HepG2 (cell line): ENCODE results near the gene IQCC. TPM values are rescaled to one million over a fixed set of nuclear protein-coding genes. Genes with fewer than 3 reads are reported as not detected.

Experiments used
- ATAC-seq: fragments of 200-7000 bp; cut with Tn5 transposase; 3 replicates; pipeline ENCODE4 v1.9.1; 2020; ENCODE audit warnings: mild to moderate bottlenecking, moderate library complexity
- BruUV-seq: library from RNA; stranded (reverse); fragments of 400-500 nt; replicated peaks from 2 replicates; lab custom pipeline; 2021; lab: Mats Ljungman, UMichigan
- CTCF ChIA-PET: fragments of 300-600 bp; formaldehyde crosslinking; extraction: SDS; loops from one replicate; lab custom pipeline; 2021; ENCODE audit warnings: low total read pairs, inconsistent platforms, low intra/inter-chr PET ratio; lab: Yijun Ruan, JAX
- POLR2A ChIA-PET: fragments of 350-600 bp; sonication (Branson Sonifier 250); formaldehyde crosslinking; loops from one replicate; lab custom pipeline; 2020; ENCODE audit warnings: antibody characterized with exemption, inconsistent platforms; lab: Yijun Ruan, JAX
- DNase-seq: peaks from one replicate; pipeline ENCODE4 v3.0.0-alpha.2; 2015; ENCODE audit warnings: low spot score
- FAIRE-seq: peaks from 3 replicates; lab custom pipeline; 2011; peaks lifted over from hg19 to GRCh38; lab: Jason Lieb, UNC
- H2AFZ ChIP-seq: one replicate; pipeline ENCODE4 v1.6.1; 2011; ENCODE audit warnings: low read length, inconsistent platforms
- H3K27ac ChIP-seq: fragments of 300-600 bp; 3 replicates; pipeline ENCODE4 v1.8.0; 2011; ENCODE audit warnings: mixed run types, mild to moderate bottlenecking, mixed read lengths, low read length, inconsistent platforms; ENCODE audit not compliant: insufficient read depth; ENCODE audit errors: extremely low read length
- H3K27me3 ChIP-seq, 2 experiments: fragments of 200-600 bp in 1 of 2; 2 replicates in 1 of 2; 3 replicates in 1 of 2; pipeline versions ENCODE4 v1.6.0 to v1.8.0; 2011; ENCODE audit warnings: low read length in 2 of 2, mild to moderate bottlenecking in 2 of 2, moderate library complexity in 2 of 2, inconsistent platforms in 1 of 2; ENCODE audit not compliant: insufficient read depth in 2 of 2, control insufficient read depth in 1 of 2
- H3K36me3 ChIP-seq, 2 experiments: fragments of 200-600 bp in 1 of 2; replicated peaks in 1 of 2; 2 replicates in 1 of 2; 3 replicates in 1 of 2; pipeline versions ENCODE4 v1.5.1 to v1.8.0; 2011; ENCODE audit warnings: low read length in 2 of 2, inconsistent platforms in 1 of 2; ENCODE audit not compliant: insufficient read depth in 2 of 2, control insufficient read depth in 1 of 2
- H3K4me1 ChIP-seq: 2 replicates; pipeline ENCODE4 v1.5.1; 2012; ENCODE audit warnings: low read length, inconsistent platforms; ENCODE audit not compliant: insufficient read depth
- H3K4me2 ChIP-seq: 2 replicates; pipeline ENCODE4 v1.6.0; 2011; ENCODE audit warnings: low read depth, low read length, inconsistent platforms
- H3K4me3 ChIP-seq, 3 experiments: fragments of 200-600 bp in 1 of 3; sonication (generic), shearing (Covaris generic) in 1 of 3; replicated peaks in 1 of 3; 2 replicates each; pipeline ENCODE4 v1.5.1; 2011 to 2016; ENCODE audit warnings: low read length in 3 of 3, inconsistent platforms in 2 of 3, low read depth in 2 of 3, mild to moderate bottlenecking in 2 of 3, control low read depth in 1 of 3, mixed read lengths in 1 of 3; ENCODE audit not compliant: insufficient read depth in 1 of 3
- H3K79me2 ChIP-seq: one replicate; pipeline ENCODE4 v1.6.1; 2011; ENCODE audit warnings: low read length, inconsistent platforms; ENCODE audit not compliant: insufficient read depth
- H3K9ac ChIP-seq: 2 replicates; pipeline ENCODE4 v1.6.0; 2011; ENCODE audit warnings: mild to moderate bottlenecking, low read depth, low read length, inconsistent platforms; ENCODE audit not compliant: insufficient read depth
- H3K9me3 ChIP-seq: 2 replicates; pipeline ENCODE4 v1.5.1; 2012; ENCODE audit warnings: mild to moderate bottlenecking, low read length
- H4K20me1 ChIP-seq: 2 replicates; pipeline ENCODE4 v1.6.0; 2011; ENCODE audit warnings: inconsistent platforms, mild to moderate bottlenecking, low read length, moderate library complexity; ENCODE audit not compliant: insufficient read depth
- KDM2A ChIP-seq: sonication (generic); formaldehyde crosslinking; IDR thresholded peaks from 2 replicates; pipeline ENCODE4 v1.4.0; 2020; ENCODE audit warnings: low read depth, missing genetic modification reagents, borderline replicate concordance
- MEF2D ChIP-seq: sonication (generic); formaldehyde crosslinking; IDR thresholded peaks from 2 replicates; pipeline ENCODE4 v1.5.1; 2020; ENCODE audit warnings: mild to moderate bottlenecking, missing genetic modification reagents
- NFATC3 ChIP-seq: sonication (generic); formaldehyde crosslinking; IDR thresholded peaks from 2 replicates; pipeline ENCODE4 v1.5.1; 2020; ENCODE audit warnings: mild to moderate bottlenecking, missing genetic modification reagents
- PHF8 ChIP-seq: sonication (generic); formaldehyde crosslinking; IDR thresholded peaks from 2 replicates; pipeline ENCODE4 v1.5.0; 2020; ENCODE audit warnings: missing genetic modification reagents
- POLR2A ChIP-seq, 2 experiments: IDR thresholded peaks; 2 replicates each; pipeline ENCODE4 v1.6.1; 2011; ENCODE audit warnings: low read depth in 2 of 2, low read length in 2 of 2, mild to moderate bottlenecking in 1 of 2, moderate library complexity in 1 of 2; ENCODE audit not compliant: insufficient read depth in 1 of 2
- ZNF546 ChIP-seq: sonication (generic); formaldehyde crosslinking; conservative IDR thresholded peaks from 2 replicates; pipeline ENCODE4 v1.8.1; 2023; ENCODE audit warnings: mild to moderate bottlenecking, missing genetic modification reagents
- ZNF672 ChIP-seq: sonication (generic); formaldehyde crosslinking; IDR thresholded peaks from 2 replicates; pipeline ENCODE4 v1.8.1; 2022; ENCODE audit warnings: missing genetic modification reagents
- ZNF761 ChIP-seq: sonication (generic); formaldehyde crosslinking; conservative IDR thresholded peaks from 2 replicates; pipeline ENCODE4 v1.4.0; 2020; ENCODE audit warnings: mild to moderate bottlenecking, missing genetic modification reagents
- ZNF777 ChIP-seq: sonication (generic); formaldehyde crosslinking; IDR thresholded peaks from 2 replicates; pipeline ENCODE4 v1.4.0; 2020; ENCODE audit warnings: missing genetic modification reagents
- WGBS: methylation state at CpG from one replicate; pipeline ENCODE4 v1.1.6; 2017; ENCODE audit warnings: low lambda C conversion rate; 5-methylcytosine and 5-hydroxymethylcytosine counted together
- in situ Hi-C: cut with HindIII; loops from 2 replicates; pipeline ENCODE4 v1.10.0; 2017; ENCODE audit warnings: low pct_unique_long_range_greater_than_20kb; ENCODE audit not compliant: extremely low pct_ligation_motif_present
- intact Hi-C: fragments of 100-400 bp; cut with micrococcal nuclease; formaldehyde crosslinking; loops from one replicate; pipeline ENCODE4 v1.10.0; 2022; ENCODE audit not compliant: unreplicated experiment
- polyA plus RNA-seq, 8 experiments: library from polyadenylated mRNA; depleted of rRNA in 3 of 8; stranded (reverse) in 7 of 8; unstranded in 1 of 8; fragments of >200 nt; fragmentation: Illumina TruSeq in 4 of 8; extraction: Trizol in 4 of 8; gene quantifications; 2 replicates each; pipeline versions ENCODE4 v1.2.1 to v1.2.3, GENCODE V29; 2011 to 2016; ENCODE audit warnings: low read depth in 4 of 8, missing spikeins in 1 of 8, mixed read lengths in 1 of 8; ENCODE audit not compliant: insufficient read depth in 1 of 8
- total RNA-seq, 5 experiments: library from RNA; depleted of rRNA; stranded (reverse); fragments of >200 nt; fragmentation: Illumina TruSeq; extraction: Trizol; gene quantifications; 2 replicates each; pipeline ENCODE4 v1.2.3, GENCODE V29; 2016; ENCODE audit warnings: low read depth in 1 of 5
- TF ChIP-seq, protein P1 (sequence below), 2 experiments: sonication (generic) in 1 of 2; formaldehyde crosslinking in 1 of 2; IDR thresholded peaks; 2 replicates each; pipeline versions ENCODE4 v1.4.0 to v1.6.1; 2018 to 2020; ENCODE audit warnings: missing genetic modification reagents in 2 of 2, borderline replicate concordance in 1 of 2, low read depth in 1 of 2, mild to moderate bottlenecking in 1 of 2, missing biosample characterization in 1 of 2
- TF ChIP-seq, protein P2 (sequence below): sonication (generic); formaldehyde crosslinking; IDR thresholded peaks from 2 replicates; pipeline ENCODE4 v1.4.0; 2020; ENCODE audit warnings: missing genetic modification reagents
- TF ChIP-seq, protein P3 (sequence below): sonication (generic); formaldehyde crosslinking; IDR thresholded peaks from 2 replicates; pipeline ENCODE4 v1.9.0; 2022; ENCODE audit warnings: missing genetic modification reagents, mild to moderate bottlenecking, borderline replicate concordance

The IQCC gene
- total and polyA plus RNA-seq, 2 of the 13 experiments (the other 11 are each of a cell fraction or from before 2014, with no cell fraction given) = 1.7 to 3.0 TPM

DNA sequence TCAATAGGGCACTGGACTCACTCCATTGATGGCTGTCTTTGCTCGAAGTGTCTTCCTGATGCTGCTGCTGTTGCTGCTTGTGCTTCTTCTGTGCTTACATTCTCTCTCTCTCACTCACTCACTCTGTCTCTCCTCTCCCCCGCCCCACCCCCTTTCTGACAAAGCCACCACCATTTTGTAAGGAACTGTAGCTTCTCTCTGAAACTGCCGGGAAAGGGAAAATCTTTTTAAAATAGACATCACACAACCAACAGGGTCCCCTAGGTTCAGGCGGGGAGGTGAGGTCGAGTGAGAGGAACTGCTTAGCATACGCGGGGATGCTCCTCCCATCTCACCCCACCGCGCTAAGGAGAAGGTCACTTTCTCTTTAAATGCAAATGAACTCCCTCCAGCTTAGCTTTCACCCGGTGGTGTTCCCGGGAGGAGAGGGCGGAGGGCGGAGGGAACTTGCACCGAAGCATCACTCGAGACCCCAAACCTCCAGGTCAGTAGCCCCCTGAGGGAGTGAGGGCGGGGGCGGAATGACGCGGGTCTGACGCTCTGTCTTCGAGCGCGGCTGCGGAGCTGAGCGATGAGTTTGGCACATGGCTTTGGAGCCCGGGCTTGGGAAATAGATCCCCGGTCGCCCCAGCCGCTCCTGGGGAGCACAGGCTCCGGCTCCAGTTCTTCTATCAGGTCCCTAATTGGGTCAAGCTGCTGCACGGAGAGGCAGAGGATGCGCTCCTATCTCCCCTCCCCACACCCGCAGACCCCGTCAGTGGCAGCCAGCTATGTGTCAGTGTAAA lies 5.1 kb upstream of the IQCC start, which contains the start of gene CCDC28B:
TSS of gene CCDC28B (plus strand) at position 370 of the 785 bp plus-strand sequence. CDS start 1,341 bp downstream, outside the sequence.
- peak within 1 kb of the TSS; percentile 96 for H3K4me2 ChIP-seq
- H3K27ac ChIP-seq = no peak within 1 kb of the TSS
- intact Hi-C loops = no loop called here
- ATAC-seq (peak; percentile 42), FAIRE-seq (no peak), DNase-seq (no peak)
- H3K4me1 ChIP-seq = peaks cover 20% of the 10 kb centered on the region
- no peaks in the 10 kb centered on the region for H3K27me3 ChIP-seq
- no peak within 1 kb of the TSS for H2AFZ ChIP-seq
- BruUV-seq = no TSS peak
- H3K36me3 ChIP-seq = peaks cover 6 to 19% of the 10 kb centered on the region in 2 experiments
- CTCF ChIA-PET = no interaction called here
- peak within 1 kb of the TSS; percentile 45 for H3K9ac ChIP-seq
- H3K79me2 ChIP-seq = no peaks in the 10 kb centered on the region
- in situ Hi-C loops = no loop called here
- 3% methylated on average over 17 of the region's 34 CpGs for WGBS
- POLR2A ChIA-PET = interaction anchor here (0.6 to 4.8 kb wide), 13 partner anchors 8 to 194 kb away, joined by 3 to 38 read pairs (median 4); partner anchors contain the start of genes BSDC1, KPNA6, MARCKSL1 and TMEM39B
- H3K9me3 ChIP-seq = no peaks in the 10 kb centered on the region
- no peaks in the 10 kb centered on the region for H4K20me1 ChIP-seq
- peak within 1 kb of the TSS; percentile 64 to 72 (median 65) for H3K4me3 ChIP-seq
- TF ChIP-seq ZNF777 (CRISPR knock-in tag) = no peak
- TF ChIP-seq ZNF546 = no peak
- TF ChIP-seq PHF8 (CRISPR knock-in tag) = 0 out of 2 replicates have a peak, but pooled peaks have one; percentile 25
- no peak for TF ChIP-seq POLR2A (IDR thresholded peaks at IDR 0.05; ENCODE audit: insufficient read depth in 1 of 2, low read depth in 2 of 2, low read length in 2 of 2)
- TF ChIP-seq ZNF672 = no peak
- TF ChIP-seq KDM2A (CRISPR knock-in tag) = peak; percentile 80; the same call in 1 of the 2 replicates
- no peak for TF ChIP-seq NFATC3 (CRISPR knock-in tag)
- TF ChIP-seq, protein P1, sequence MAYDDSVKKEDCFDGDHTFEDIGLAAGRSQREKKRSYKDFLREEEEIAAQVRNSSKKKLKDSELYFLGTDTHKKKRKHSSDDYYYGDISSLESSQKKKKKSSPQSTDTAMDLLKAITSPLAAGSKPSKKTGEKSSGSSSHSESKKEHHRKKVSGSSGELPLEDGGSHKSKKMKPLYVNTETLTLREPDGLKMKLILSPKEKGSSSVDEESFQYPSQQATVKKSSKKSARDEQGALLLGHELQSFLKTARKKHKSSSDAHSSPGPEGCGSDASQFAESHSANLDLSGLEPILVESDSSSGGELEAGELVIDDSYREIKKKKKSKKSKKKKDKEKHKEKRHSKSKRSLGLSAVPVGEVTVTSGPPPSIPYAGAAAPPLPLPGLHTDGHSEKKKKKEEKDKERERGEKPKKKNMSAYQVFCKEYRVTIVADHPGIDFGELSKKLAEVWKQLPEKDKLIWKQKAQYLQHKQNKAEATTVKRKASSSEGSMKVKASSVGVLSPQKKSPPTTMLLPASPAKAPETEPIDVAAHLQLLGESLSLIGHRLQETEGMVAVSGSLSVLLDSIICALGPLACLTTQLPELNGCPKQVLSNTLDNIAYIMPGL (CRISPR knock-in tag; IDR thresholded peaks at IDR 0.05; ENCODE audit: borderline replicate concordance in 1 of 2, low read depth in 1 of 2) = peak in 1 of 2 experiments; percentile 42; a peak in 1 of 4 replicates
- TF ChIP-seq ZNF761 = no peak
- no peak for TF ChIP-seq MEF2D (CRISPR knock-in tag)
- TF ChIP-seq, protein P2, sequence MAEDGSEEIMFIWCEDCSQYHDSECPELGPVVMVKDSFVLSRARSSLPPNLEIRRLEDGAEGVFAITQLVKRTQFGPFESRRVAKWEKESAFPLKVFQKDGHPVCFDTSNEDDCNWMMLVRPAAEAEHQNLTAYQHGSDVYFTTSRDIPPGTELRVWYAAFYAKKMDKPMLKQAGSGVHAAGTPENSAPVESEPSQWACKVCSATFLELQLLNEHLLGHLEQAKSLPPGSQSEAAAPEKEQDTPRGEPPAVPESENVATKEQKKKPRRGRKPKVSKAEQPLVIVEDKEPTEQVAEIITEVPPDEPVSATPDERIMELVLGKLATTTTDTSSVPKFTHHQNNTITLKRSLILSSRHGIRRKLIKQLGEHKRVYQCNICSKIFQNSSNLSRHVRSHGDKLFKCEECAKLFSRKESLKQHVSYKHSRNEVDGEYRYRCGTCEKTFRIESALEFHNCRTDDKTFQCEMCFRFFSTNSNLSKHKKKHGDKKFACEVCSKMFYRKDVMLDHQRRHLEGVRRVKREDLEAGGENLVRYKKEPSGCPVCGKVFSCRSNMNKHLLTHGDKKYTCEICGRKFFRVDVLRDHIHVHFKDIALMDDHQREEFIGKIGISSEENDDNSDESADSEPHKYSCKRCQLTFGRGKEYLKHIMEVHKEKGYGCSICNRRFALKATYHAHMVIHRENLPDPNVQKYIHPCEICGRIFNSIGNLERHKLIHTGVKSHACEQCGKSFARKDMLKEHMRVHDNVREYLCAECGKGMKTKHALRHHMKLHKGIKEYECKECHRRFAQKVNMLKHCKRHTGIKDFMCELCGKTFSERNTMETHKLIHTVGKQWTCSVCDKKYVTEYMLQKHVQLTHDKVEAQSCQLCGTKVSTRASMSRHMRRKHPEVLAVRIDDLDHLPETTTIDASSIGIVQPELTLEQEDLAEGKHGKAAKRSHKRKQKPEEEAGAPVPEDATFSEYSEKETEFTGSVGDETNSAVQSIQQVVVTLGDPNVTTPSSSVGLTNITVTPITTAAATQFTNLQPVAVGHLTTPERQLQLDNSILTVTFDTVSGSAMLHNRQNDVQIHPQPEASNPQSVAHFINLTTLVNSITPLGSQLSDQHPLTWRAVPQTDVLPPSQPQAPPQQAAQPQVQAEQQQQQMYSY (CRISPR knock-in tag) = peak; percentile 39; the same call in 1 of the 2 replicates
- TF ChIP-seq, protein P3, sequence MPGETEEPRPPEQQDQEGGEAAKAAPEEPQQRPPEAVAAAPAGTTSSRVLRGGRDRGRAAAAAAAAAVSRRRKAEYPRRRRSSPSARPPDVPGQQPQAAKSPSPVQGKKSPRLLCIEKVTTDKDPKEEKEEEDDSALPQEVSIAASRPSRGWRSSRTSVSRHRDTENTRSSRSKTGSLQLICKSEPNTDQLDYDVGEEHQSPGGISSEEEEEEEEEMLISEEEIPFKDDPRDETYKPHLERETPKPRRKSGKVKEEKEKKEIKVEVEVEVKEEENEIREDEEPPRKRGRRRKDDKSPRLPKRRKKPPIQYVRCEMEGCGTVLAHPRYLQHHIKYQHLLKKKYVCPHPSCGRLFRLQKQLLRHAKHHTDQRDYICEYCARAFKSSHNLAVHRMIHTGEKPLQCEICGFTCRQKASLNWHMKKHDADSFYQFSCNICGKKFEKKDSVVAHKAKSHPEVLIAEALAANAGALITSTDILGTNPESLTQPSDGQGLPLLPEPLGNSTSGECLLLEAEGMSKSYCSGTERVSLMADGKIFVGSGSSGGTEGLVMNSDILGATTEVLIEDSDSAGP (CRISPR knock-in tag) = peak; percentile 99
